T-helper 1 cell treated with Interleukin-12 subunit alpha and Interleukin-12 subunit beta and Interleukin-4 antibody, amounts not matched to agents 30 μg/mL and 1 μg/mL, for 36 hours (primary cell): ENCODE results near the gene CCDC47.
A peak's percentile ranks its signal among the peaks of the same experiment; 100 is the strongest.

Experiments used
- H3K27ac Mint-ChIP-seq: one replicate; pipeline ENCODE4 v1.8.0; 2021; ENCODE audit warnings: mild to moderate bottlenecking, mixed read lengths
- H3K27me3 Mint-ChIP-seq: one replicate; pipeline ENCODE4 v1.8.0; 2021; ENCODE audit warnings: low read depth, mixed read lengths
- H3K36me3 Mint-ChIP-seq: one replicate; pipeline ENCODE4 v1.8.0; 2021; ENCODE audit warnings: low read depth, mixed read lengths
- H3K4me1 Mint-ChIP-seq: one replicate; pipeline ENCODE4 v1.8.0; 2021; ENCODE audit warnings: low read depth, mixed read lengths
- H3K4me3 Mint-ChIP-seq: one replicate; pipeline ENCODE4 v1.8.0; 2021; ENCODE audit warnings: mild to moderate bottlenecking, moderate library complexity, mixed read lengths
- H3K9me3 Mint-ChIP-seq: one replicate; pipeline ENCODE4 v1.8.0; 2021; ENCODE audit warnings: mixed read lengths

Gene CCDC47

DNA sequence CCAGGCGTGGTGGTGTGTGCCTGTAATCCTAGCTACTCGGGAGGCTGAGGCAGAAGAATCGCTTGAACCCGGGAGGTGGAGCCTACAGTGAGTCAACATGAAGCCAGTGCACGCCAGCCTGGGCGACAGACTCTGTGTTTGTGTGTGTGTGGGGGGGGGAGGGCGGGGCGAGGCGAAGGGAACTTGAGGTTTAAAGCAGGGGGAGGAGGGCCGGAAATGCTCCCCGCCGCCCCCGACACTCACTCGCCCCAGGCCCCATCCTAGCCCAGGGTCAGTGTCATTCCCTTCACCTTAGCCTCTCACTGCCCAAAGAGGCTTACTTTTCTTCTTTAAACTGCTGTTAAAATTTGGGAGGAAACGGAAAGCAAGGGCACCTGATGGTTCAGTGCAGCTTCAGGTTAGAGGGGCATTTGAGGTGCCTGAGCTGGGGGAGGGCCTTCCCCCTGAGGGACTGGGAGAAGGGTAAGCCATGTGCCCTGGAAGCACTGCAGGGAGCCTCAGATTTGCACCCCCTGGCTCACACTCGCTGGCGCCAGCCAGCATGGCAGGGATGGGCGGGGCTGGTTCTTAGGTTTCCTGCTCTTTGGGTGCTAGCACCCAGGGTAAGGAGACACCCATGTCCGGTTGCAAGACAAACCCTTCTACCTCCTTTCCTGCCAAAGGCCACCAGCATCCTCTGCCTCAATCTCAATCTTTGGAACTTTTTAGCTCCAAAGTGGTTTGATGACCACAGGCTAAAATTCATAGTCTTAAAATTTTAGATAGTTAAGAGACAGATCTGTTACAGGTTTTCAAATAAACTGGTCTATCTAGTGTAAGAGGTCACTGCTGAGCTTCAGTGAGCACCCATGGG, 71.3 kb downstream of the CCDC47 start:
- Mint-ChIP-seq H3K4me3 (peak overlapping the region; percentile 91), H3K27me3 (no peaks in the 10 kb centered on the region), H3K36me3 (peaks cover 51% of the 10 kb centered on the region), H3K9me3 (no peaks in the 10 kb centered on the region), H3K27ac (peak overlapping the region; percentile 95), H3K4me1 (peaks cover 57% of the 10 kb centered on the region)

DNA sequence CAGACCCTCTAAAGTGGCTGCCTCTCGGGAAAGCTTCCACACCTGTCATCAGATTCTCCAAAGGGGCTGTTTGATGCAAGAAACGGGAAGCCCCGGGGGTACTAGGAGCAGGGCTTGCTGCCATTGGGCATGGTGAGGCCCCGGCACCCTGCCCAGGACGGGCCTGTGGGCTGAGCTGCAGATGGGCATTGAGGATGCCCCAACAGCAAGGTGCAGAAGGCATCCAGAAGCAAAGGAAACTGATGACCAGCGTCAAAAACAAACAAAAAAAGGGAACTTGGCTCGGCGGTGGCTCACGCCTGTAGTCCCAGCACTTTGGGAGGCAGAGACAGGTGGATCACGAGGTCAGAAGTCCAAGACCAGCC, 72.0 kb downstream of the CCDC47 start:
- peaks cover 56% of the 10 kb centered on the region for H3K36me3 Mint-ChIP-seq
- H3K4me3 Mint-ChIP-seq, result peak overlapping the region; percentile 91
- peaks cover 57% of the 10 kb centered on the region for H3K4me1 Mint-ChIP-seq
- no peaks in the 10 kb centered on the region for H3K27me3 Mint-ChIP-seq
- H3K27ac Mint-ChIP-seq, result peak overlapping the region; percentile 95
- H3K9me3 Mint-ChIP-seq, result no peaks in the 10 kb centered on the region

DNA sequence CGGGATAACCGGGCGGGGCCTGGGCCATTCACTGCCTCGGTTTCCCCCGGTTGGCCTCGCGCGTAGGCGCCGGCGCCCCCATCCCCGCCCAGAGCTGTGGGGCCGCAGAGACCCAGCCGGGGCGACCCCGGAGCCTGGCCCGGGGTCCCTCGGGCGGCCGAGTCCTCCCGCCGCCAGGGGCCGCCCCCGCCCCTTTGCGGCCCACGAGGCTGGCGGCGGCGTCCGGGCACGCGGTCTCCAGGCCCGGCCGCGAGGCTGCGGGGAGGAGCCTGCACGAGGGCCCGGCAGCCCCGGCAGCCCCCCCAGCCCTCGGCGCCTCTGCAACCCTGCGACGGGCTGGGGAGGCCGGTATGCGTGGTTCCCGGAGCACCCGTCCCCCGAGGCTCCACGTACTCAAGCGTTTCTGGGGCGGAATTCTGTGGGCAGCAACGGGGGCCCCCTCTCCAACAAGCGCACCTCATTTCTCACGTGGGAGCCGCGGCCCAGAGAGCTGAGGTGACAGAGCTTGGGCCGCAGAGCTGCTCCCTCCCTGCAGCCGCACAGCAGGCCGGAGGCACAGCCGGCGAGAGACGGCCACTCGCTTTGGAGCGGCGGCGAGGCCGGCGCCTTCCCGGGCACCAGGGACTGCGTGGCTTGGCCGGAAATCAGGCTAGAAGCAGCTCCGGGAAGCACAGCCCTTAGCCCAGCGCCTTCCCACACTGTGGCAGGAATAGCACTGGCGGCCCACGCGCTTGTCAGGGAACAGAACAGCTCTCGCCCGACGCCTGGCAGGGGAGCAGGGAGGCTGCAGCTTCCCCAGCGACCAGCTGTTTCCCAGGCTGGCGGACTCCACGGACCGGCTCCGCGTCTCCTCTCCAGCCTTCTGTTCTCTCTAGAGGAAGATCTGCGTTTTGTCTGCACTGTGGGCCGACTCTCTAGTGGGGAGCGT, 72.6 kb downstream of the CCDC47 start:
- Mint-ChIP-seq H3K4me3 (peak overlapping the region; percentile 91), H3K4me1 (peaks cover 55% of the 10 kb centered on the region), H3K36me3 (peaks cover 58% of the 10 kb centered on the region), H3K27me3 (no peaks in the 10 kb centered on the region), H3K9me3 (no peaks in the 10 kb centered on the region), H3K27ac (peak overlapping the region; percentile 95)

DNA sequence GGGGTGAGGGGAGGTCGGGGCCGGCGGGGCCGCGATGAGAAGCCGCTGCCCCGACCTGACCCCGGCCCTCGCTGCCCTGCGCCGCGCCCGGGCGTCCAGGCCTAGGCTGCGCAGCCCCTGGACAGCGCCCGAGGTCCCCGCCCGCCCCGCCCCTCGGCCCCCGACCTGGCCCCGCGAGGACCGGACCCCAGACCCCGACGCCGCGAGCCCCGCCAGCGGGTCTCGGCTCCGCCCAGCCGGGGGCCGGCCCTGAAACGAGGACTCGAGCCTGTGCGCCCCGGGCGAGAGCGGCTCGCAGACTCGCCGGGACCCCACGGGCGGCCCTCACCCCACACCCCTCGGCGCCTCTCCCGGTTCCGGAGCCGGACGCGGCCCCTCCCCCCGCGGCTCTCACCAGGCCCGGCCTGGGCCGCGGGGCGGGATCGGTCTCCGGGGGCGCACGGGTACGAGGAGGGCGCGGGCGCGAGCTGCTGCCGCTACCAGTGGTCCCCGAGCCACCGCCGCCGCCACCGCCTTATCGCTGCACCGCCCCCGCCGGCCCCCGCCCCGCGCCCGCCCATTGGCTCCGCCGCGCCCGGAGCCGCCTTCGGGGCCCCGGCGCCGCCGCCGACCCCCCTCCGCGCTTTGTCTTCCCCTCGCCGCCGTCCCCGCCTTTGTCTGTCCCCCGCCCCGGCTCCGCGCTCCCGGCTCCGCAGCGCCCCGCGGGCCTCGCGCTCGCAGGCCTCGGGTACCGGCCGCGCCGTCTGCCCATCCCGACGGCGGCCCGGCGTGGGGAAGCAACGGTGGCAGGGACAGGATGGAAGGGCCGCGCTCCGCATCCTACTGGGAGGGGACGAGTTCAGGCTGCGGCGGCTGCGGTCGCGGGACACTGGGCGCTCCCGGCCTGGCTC, 73.5 kb downstream of the CCDC47 start, which contains the start of gene LIMD2:
Gene LIMD2, minus strand, starts transcription at position 488 of the 890 bp plus-strand sequence. CDS start 827 bp downstream, outside the sequence.
- peak within 1 kb of the TSS; percentile 95 for H3K27ac Mint-ChIP-seq
- H3K9me3 Mint-ChIP-seq, result no peaks in the 10 kb centered on the region
- H3K36me3 Mint-ChIP-seq, result peaks cover 59% of the 10 kb centered on the region
- H3K4me3 Mint-ChIP-seq, result peak within 1 kb of the TSS; percentile 98
- peaks cover 56% of the 10 kb centered on the region for H3K4me1 Mint-ChIP-seq
- H3K27me3 Mint-ChIP-seq, result no peaks in the 10 kb centered on the region

DNA sequence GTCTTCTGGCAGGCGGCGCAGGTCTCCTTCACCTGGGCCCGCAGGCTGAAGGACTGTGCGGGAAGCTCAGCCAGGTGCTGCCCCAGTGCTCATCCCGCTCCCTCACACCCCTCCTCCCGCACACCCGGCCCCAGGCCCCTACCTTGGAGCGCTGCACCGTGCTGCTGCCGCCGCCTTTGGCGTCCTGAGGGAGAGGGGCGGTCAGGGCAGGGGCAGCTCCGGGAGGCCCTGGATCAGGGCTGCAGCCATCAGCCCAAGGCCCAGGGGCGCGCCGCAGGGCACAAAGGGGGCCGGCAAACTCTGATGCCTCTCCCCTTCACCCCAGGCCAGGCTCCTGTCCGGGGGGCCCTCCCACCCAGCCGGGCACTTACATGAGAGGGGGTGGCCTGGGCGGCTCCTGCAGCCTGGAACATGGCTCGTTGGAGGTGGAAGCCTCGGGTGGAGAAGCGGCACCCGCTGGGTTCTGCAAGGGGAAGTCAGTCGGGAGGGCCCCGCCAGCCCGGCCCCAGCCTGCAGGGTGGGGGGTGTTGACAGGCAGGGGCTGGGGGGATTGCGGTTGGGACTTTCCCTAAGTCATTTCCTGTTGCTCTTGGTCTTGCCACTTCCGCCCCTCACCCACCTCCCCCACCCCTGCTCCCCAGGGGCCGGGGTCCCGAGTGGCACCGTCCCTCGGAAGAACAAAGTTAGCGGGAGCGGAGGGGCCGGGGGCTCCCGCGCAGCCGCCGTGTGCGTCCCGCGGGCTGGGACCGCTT, 74.3 kb downstream of the CCDC47 start:
- peak overlapping the region; percentile 98 for H3K4me3 Mint-ChIP-seq
- H3K27ac Mint-ChIP-seq, result peak overlapping the region; percentile 98
- H3K9me3 Mint-ChIP-seq, result no peaks in the 10 kb centered on the region
- H3K36me3 Mint-ChIP-seq, result peaks cover 61% of the 10 kb centered on the region
- peaks cover 58% of the 10 kb centered on the region for H3K4me1 Mint-ChIP-seq
- H3K27me3 Mint-ChIP-seq, result no peaks in the 10 kb centered on the region

DNA sequence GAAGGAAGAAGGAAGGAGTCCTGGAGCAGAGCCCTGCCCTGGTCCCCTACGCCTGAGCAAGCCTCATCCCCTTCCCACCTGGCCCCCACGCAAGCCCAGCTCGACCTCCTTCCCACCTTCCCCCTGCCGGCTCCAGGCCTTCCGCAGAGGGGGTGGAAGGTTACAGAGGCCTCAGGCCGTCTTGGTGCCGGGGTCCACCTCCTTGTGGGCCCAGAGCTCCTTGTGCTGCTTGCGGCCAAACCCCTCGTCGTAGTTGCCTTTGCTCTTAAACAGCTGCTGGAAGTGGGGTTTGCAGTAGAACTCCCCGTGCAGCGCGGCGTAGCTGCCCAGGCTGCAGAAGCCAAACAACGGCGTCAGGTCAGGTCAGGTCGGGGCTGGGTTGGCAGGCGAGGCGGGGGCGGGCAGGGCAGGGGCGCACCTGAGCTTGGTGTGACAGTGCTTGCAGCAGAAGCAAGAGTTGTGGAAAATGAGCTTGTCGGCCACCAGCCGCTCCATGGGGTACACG, 75.0 kb downstream of the CCDC47 start:
- peak overlapping the region; percentile 98 for H3K4me3 Mint-ChIP-seq
- H3K27ac Mint-ChIP-seq, result peak overlapping the region; percentile 98
- no peaks in the 10 kb centered on the region for H3K27me3 Mint-ChIP-seq
- H3K36me3 Mint-ChIP-seq, result peaks cover 56% of the 10 kb centered on the region
- peaks cover 52% of the 10 kb centered on the region for H3K4me1 Mint-ChIP-seq
- no peaks in the 10 kb centered on the region for H3K9me3 Mint-ChIP-seq

DNA sequence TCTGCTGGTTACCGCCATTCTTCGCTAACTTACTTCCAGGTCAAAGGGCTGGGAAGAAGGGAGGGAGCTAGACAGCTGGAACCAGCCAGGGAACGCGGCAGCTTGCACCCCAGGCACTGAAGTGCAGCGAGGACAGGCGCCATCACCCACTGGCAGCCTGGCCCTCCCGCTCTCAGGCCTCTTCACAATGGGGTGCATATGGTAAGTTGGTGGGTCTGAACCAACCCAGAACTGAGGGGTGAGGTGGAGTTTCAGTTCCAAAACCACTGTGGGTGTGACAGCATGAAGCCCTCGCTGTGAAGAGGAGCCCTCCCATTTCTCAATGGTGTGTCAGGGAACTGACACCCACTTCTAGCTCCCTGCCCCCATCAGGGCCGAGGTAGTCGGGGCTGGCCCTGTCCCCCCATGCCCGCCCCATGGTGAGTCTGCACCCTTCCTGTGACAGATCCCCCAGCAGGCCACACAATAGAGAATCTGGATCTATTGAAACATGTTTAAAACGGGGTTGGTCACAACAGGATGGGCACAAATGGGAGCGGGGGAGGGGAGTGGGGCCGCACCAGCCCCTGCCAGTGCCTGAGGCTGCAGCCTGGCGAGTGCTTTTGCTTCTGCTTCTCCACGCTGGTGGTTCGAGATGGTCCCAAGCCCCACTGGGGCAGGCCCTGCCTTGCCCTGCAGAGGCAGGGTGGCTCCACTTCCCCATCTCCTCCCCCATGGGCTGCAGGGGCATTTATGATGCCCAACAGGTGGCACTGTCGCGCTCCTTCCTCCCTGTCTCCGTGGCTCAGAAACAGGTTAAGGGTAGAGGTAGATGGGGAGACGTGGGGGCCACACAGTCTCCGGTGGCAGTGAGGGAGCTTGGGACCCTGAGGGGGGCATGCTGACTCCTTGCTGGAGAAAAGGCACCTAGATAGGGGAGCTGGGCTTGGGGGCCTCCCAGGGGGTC, 75.8 kb downstream of the CCDC47 start:
- H3K36me3 Mint-ChIP-seq, result peaks cover 55% of the 10 kb centered on the region
- H3K27me3 Mint-ChIP-seq, result no peaks in the 10 kb centered on the region
- H3K27ac Mint-ChIP-seq, result peak overlapping the region; percentile 98
- H3K4me3 Mint-ChIP-seq, result peak overlapping the region; percentile 98
- peaks cover 44% of the 10 kb centered on the region for H3K4me1 Mint-ChIP-seq
- H3K9me3 Mint-ChIP-seq, result no peaks in the 10 kb centered on the region

DNA sequence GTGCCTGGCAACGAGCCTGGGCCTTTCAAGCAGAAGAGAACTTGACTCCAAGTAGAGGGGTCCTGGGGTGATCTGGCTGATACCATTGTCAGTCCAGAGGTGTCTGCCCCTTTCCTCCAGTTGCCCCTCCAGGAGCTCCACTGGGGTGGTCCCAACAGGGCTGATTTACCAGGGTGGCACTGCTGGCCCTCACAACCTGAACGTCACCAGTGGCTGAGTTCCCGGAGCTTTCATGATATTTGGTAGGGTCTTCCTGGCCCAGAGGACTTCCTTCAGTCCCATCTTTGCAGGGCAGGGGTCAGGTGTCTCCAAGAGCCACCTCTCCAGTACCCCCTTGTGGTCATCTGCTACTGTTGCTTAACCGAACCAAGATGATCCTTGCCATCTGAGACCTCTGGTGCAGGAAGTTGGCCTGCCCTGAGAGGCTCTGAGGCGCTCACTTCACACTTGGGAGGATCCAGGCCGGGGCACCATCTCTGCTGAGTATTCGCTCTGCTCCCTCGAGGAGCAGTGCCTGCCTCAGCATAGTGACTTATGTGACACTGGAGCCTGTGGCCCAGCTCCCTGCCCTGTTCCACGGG, 76.9 kb downstream of the CCDC47 start:
- H3K27ac Mint-ChIP-seq, result peak overlapping the region; percentile 98
- H3K4me1 Mint-ChIP-seq, result peaks cover 34% of the 10 kb centered on the region
- no peaks in the 10 kb centered on the region for H3K27me3 Mint-ChIP-seq

DNA sequence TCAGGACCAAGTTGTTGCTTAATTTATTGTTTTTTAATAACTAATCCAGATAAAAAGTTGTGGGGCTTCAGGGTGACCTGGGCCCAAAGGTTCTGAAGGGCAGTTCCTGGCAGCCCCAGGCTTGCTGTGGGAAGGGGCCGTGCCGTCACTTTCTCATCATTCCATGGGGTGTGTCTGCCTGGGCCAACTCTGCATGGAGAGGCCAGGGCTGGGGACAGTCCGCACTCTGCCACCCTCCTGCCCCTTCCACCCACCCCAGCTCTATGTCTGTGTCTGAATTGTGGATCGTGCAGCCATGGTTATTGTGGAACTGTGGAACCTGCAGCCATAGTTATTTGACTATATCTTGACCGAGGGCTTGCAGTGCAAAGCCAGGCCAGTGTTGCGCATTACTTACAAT, 77.5 kb downstream of the CCDC47 start:
- H3K4me3 Mint-ChIP-seq, result peak overlapping the region; percentile 98
- H3K9me3 Mint-ChIP-seq, result no peaks in the 10 kb centered on the region
- peaks cover 30% of the 10 kb centered on the region for H3K4me1 Mint-ChIP-seq
- H3K36me3 Mint-ChIP-seq, result peaks cover 45% of the 10 kb centered on the region
- peak overlapping the region; percentile 98 for H3K27ac Mint-ChIP-seq
- no peaks in the 10 kb centered on the region for H3K27me3 Mint-ChIP-seq

More for the DNA sequence above, 76.9 kb downstream of the CCDC47 start:
- peak overlapping the region; percentile 98 for H3K4me3 Mint-ChIP-seq
- peaks cover 50% of the 10 kb centered on the region for H3K36me3 Mint-ChIP-seq
- H3K9me3 Mint-ChIP-seq, result no peaks in the 10 kb centered on the region
